Cardiac muscle cell (in vitro differentiated cells and primary cell): Measurements from ENCODE around the gene CFAP74. TPM values are rescaled to one million over a fixed set of nuclear protein-coding genes. Genes with fewer than 3 reads are reported as not detected.
"Not testable (repeated sequence)": the region's sequence is repeated elsewhere in the genome, so short reads cannot be mapped to it uniquely, and the experiment has no call there.

Experiments
- DNase-seq, 2 donors: peaks; one replicate each; pipeline versions ENCODE4 v3.0.0 to v3.0.0-alpha.2; 2010 to 2017; ENCODE audit warnings: low read depth in 1 of 2, low spot score in 1 of 2
- H3K27ac ChIP-seq: fragments of 200-600 bp; sonication (generic); 2 replicates; pipeline ENCODE4 v1.5.1; 2016
- H3K27me3 ChIP-seq: fragments of 200-600 bp; sonication (generic); 2 replicates; pipeline ENCODE4 v1.6.0; 2016; ENCODE audit warnings: control low read depth
- H3K36me3 ChIP-seq: fragments of 200-600 bp; sonication (generic); 2 replicates; pipeline ENCODE4 v1.5.1; 2016; ENCODE audit warnings: control low read depth
- H3K4me1 ChIP-seq: fragments of 200-600 bp; sonication (generic); 2 replicates; pipeline ENCODE4 v1.8.1; 2017; ENCODE audit warnings: low read depth, mild to moderate bottlenecking, mixed run types
- H3K4me3 ChIP-seq: fragments of 200-600 bp; sonication (generic); 2 replicates; pipeline ENCODE4 v1.5.1; 2016; ENCODE audit warnings: mild to moderate bottlenecking
- H3K9me3 ChIP-seq: fragments of 200-600 bp; sonication (generic); 2 replicates; pipeline ENCODE4 v1.5.1; 2017; ENCODE audit warnings: low read depth, mild to moderate bottlenecking, control low read depth
- CTCF ChIP-seq: IDR thresholded peaks from 2 replicates; pipeline ENCODE4 v1.5.1; 2012; ENCODE audit warnings: low read depth, mild to moderate bottlenecking, low read length
- polyA plus RNA-seq: library from polyadenylated mRNA; unstranded; fragments of >200 nt; fragmentation: Nextera tagmentation; extraction: Ambion mirVana; gene quantifications from 2 replicates; pipeline ENCODE4 v1.2.1, GENCODE V29; 2016
- total RNA-seq: library from RNA; depleted of rRNA; stranded (reverse); fragments of >200 nt; gene quantifications from 2 replicates; pipeline ENCODE4 v1.2.3, GENCODE V29; 2016

CFAP74 gene
- total and polyA plus RNA-seq, 2 experiments from 2014 or later, result 0.63 to 1.7 TPM

- Histone ChIP-seq H3K4me3 (no peak overlapping the region), H3K27ac (no peak overlapping the region), H3K27me3 (no peaks in the 10 kb centered on the region), H3K9me3 (no peaks in the 10 kb centered on the region), H3K4me1 (no peaks in the 10 kb centered on the region), H3K36me3 (no peaks in the 10 kb centered on the region)
- no peak for TF ChIP-seq CTCF
- no peak for DNase-seq
These were observed 18.1 kb downstream of the CFAP74 start for GRCh38 chr1:1985375-1986050.

DNA sequence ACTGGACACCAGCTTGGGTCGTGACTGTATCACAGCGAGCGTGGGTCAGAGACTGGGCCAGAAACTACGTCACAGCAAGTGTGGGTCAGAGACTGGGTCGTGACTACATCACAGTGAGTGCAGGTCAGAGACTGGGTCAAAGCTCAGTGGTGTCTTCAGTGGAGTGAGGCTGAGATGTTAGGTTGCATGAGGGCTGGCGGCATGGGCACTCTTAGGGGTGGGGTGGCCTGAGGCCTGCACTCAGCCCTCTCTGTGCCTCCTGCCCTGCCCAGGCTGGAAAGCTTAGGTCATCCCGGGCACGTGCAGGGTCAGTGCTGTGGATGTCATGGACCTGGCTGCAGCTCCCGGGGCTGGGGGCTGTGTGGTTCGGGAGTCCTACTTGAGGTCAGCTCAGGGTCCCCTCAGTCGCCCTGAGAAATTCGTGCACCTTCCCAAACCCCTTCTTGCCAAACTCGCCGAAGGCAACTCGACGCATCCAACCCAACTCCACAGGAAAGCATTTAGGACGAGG lies 19.0 kb downstream of the CFAP74 start:
- TF ChIP-seq CTCF, result no peak
- H3K36me3 ChIP-seq, result no peaks in the 10 kb centered on the region
- no peaks in the 10 kb centered on the region for H3K27me3 ChIP-seq
- DNase-seq, result no peak
- H3K4me1 ChIP-seq, result no peaks in the 10 kb centered on the region
- no peak overlapping the region for H3K4me3 ChIP-seq
- no peak overlapping the region for H3K27ac ChIP-seq
- H3K9me3 ChIP-seq, result no peaks in the 10 kb centered on the region

DNA sequence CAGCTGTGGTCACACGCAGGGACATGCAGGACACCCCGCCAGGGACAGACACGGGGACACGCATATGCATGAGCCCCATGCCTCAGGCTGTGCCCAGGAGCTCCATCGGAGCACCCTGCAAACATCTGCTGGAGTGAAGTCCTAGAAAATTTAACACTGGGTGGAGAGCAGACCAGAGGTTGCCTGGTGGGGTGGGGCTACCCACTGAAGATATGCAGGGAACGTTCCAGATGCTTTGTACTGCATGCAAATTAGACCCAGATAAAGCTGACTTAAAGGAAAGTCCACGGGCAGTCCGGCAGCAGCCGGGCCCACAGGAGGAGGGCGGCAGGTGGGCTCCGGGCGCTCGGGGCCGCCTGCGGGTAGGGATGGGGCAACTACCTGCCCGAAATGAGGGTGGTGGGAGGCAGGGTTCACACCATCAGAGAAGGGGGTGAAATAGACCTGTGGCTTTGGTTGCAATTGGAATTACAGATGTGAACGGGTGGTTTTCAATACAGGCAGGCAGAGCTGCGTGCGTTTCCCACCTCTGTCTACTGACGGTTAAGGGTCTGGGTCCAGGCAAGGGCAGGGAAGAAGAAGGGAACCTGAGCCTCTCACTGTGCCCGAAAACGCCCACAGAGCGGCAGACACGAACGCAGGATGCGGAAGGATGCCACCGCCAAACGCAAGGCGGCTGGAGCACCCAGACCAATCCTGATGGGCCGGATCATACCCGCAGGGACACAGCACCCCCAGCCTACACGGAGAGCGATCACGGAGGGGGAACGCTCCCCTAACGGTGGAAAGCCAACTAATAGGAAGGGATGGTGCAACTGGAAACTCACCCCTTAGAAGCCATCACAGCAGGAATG lies 21.0 kb downstream of the CFAP74 start:
- no peaks in the 10 kb centered on the region for H3K36me3 ChIP-seq
- no peak for DNase-seq

GRCh38 chr1:1981631-1982327 lies 21.8 kb downstream of the CFAP74 start:
- not testable (repeated sequence) for DNase-seq, H3K4me1 ChIP-seq, H3K27me3 ChIP-seq, H3K4me3 ChIP-seq, H3K36me3 ChIP-seq, H3K9me3 ChIP-seq, H3K27ac ChIP-seq

More for the DNA sequence above, 21.0 kb downstream of the CFAP74 start:
- Histone ChIP-seq H3K27ac (no peak overlapping the region), H3K4me3 (no peak overlapping the region), H3K27me3 (no peaks in the 10 kb centered on the region), H3K9me3 (no peaks in the 10 kb centered on the region), H3K4me1 (no peaks in the 10 kb centered on the region)
- no peak for TF ChIP-seq CTCF

DNA sequence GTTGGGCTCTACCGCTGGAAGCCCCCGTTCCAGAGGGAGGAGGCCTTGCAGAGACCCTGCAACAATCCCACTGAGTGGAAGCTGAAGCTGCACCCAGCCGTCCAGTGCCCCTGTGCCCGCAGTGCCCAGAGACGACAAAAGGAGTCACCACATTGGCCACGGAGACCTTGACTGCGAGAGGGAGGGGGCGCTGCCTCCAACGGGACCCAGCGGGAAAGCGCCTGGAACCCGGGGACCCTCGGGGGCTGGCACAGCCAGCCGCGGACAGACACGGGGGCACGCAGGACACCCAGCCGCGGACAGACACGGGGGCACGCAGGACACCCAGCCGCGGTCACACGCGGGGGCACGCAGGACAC lies 22.5 kb downstream of the CFAP74 start:
- no peak for TF ChIP-seq CTCF

More for the DNA sequence above, 22.5 kb downstream of the CFAP74 start:
- DNase-seq, result no peak
- H3K36me3 ChIP-seq, result no peaks in the 10 kb centered on the region
- no peaks in the 10 kb centered on the region for H3K9me3 ChIP-seq
- no peaks in the 10 kb centered on the region for H3K27me3 ChIP-seq
- H3K4me3 ChIP-seq, result no peak overlapping the region
- H3K4me1 ChIP-seq, result no peaks in the 10 kb centered on the region
- H3K27ac ChIP-seq, result no peak overlapping the region
